ENCODE measurements around the gene PGP. TPM values are rescaled to one million over a fixed set of nuclear protein-coding genes. Genes with fewer than 3 reads are reported as not detected.

Gene PGP
- total RNA-seq, 4 donors from 2014 or later: 2.6 to 14.4 (median 10.4) TPM

DNA sequence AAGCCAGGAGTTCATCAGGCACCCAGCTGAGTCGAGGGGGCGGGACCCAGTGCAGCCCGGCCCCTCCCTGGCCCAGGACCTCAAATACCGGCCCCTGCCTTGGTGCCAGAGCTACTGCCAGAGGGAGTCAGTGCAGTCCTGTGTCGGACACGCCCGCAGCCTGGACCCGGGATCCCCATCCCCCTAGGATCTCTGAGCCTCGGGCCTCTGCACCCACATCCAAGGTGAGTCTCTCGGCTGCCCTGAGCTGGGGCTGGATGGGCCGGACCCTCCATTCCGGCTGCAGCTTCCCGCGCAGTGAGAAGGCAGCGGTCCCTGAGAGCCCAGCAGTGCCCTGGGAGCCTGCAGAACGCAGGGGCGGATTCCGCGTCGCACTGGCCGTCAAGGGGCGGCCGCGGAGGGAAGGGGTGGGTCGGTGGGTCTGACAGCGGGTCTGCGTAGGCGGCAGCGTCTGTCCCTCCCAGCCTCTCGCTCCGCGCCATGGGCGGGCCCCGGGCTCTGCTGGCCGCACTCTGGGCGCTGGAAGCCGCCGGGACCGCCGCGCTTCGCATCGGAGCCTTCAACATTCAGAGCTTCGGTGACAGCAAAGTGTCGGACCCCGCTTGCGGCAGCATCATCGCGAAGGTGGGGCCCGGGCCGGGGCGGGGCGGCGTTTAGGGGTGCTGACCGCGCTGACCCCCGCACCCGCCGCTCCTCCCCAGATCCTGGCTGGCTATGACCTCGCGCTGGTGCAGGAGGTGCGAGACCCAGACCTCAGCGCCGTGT is 21.9 kb upstream of the PGP start, which contains the start of gene DNASE1L2:
Gene DNASE1L2, plus strand, starts transcription at position 108 of the 765 bp plus-strand sequence. Its CDS starts 373 bp downstream, at position 481.
- no peak for DNase-seq
- Histone ChIP-seq H3K27ac (no peak within 1 kb of the TSS), H3K4me1 (peaks cover 0 to 12% of the 10 kb centered on the region in 2 donors), H3K36me3 (no peaks in the 10 kb centered on the region), H3K27me3 (peaks cover 5 to 7% of the 10 kb centered on the region in 2 donors), H3K9me3 (no peaks in the 10 kb centered on the region), H3K4me3 (no peak within 1 kb of the TSS)
- intact Hi-C loops (cut with DNase I; ENCODE audit: low total_unique reads): no loop called here
- TF ChIP-seq, protein P1, sequence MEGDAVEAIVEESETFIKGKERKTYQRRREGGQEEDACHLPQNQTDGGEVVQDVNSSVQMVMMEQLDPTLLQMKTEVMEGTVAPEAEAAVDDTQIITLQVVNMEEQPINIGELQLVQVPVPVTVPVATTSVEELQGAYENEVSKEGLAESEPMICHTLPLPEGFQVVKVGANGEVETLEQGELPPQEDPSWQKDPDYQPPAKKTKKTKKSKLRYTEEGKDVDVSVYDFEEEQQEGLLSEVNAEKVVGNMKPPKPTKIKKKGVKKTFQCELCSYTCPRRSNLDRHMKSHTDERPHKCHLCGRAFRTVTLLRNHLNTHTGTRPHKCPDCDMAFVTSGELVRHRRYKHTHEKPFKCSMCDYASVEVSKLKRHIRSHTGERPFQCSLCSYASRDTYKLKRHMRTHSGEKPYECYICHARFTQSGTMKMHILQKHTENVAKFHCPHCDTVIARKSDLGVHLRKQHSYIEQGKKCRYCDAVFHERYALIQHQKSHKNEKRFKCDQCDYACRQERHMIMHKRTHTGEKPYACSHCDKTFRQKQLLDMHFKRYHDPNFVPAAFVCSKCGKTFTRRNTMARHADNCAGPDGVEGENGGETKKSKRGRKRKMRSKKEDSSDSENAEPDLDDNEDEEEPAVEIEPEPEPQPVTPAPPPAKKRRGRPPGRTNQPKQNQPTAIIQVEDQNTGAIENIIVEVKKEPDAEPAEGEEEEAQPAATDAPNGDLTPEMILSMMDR (IDR thresholded peaks at IDR 0.05): no peak
- TF ChIP-seq POLR2A (IDR thresholded peaks at IDR 0.05): no peak

DNA sequence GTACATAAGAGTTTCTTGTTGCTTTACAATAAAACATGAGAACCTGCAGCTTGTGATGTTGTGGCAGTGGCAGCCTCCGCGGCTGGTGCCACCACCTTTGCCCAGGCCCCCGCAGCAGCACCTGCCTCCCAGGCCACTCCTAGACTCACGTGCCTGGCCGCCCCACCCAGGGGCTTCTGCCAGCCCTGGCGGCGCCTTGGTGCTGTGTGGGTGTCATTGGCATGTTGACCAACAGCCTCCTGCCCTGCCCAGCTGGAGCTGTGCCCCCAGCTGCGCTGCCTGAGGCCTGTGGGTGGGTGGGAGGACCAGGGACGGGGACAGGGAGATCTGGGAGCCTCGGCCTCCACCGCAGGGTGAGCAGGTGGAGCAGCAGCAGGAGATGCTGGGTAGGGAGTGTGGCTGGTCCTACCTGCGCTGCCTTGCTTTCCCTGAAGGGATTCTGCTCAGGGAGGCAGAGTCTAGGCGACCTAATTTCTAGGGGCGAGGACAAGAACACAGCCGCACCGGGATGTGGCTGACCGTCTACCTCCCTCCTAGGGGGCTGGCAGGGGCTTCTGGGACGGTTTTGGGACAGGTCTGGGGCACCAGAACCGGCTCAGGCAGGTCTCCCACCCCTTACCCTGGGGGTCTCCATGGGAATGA is 21.2 kb upstream of the PGP start:
- intact Hi-C loops (cut with DNase I; ENCODE audit: low total_unique reads): no loop called here
- H3K27ac ChIP-seq: no peak overlapping the region
- peaks cover 5 to 7% of the 10 kb centered on the region in 2 donors for H3K27me3 ChIP-seq
- H3K36me3 ChIP-seq: no peaks in the 10 kb centered on the region
- H3K4me3 ChIP-seq: no peak overlapping the region
- TF ChIP-seq POLR2A (IDR thresholded peaks at IDR 0.05): no peak
- TF ChIP-seq, protein P1 (IDR thresholded peaks at IDR 0.05): no peak
- DNase-seq: no peak
- H3K4me1 ChIP-seq: peaks cover 0 to 12% of the 10 kb centered on the region in 2 donors
- H3K9me3 ChIP-seq: no peaks in the 10 kb centered on the region

DNA sequence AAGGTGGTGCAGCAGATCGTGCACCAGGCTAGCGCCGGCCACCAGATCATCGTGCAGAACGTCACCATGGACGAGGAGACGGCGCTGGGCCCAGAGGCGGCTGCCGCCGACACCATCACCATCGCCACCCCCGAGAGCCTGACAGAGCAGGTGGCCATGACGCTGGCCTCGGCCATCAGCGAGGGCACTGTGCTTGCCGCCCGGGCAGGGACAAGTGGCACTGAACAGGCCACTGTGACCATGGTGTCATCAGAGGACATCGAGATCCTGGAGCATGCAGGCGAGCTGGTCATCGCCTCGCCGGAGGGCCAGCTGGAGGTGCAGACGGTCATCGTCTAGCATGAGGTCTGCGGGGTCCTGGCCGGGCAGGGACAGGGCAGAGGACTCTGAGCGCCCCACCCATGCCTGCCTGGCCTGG is 20.6 kb upstream of the PGP start:
- Histone ChIP-seq H3K4me3 (no peak overlapping the region), H3K9me3 (no peaks in the 10 kb centered on the region), H3K4me1 (peaks cover 0 to 12% of the 10 kb centered on the region in 2 donors), H3K36me3 (no peaks in the 10 kb centered on the region), H3K27me3 (peaks cover 5 to 7% of the 10 kb centered on the region in 2 donors), H3K27ac (no peak overlapping the region)
- TF ChIP-seq, protein P1 (IDR thresholded peaks at IDR 0.05): no peak
- no peak for TF ChIP-seq POLR2A (IDR thresholded peaks at IDR 0.05)
- intact Hi-C loops (cut with DNase I; ENCODE audit: low total_unique reads): no loop called here
- no peak for DNase-seq

DNA sequence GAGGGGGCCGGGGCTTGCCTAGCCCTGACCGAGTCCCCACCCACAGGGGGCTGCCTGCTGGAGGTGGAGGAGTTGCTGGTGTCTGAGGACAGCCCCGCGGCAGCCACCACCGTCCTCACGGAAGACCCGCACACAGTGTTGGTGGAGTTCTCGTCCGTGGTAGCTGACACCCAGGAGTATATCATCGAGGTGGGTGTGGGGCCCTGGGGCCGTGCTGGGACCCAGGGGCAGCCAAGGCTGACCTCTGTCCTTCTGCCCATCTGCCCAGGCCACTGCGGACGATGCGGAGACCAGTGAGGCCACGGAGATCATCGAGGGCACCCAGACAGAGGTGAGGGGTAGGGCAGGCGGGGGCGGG is 20.2 kb upstream of the PGP start:
- H3K4me3 ChIP-seq: no peak overlapping the region
- no peak for DNase-seq
- TF ChIP-seq POLR2A (IDR thresholded peaks at IDR 0.05): no peak
- TF ChIP-seq, protein P1 (IDR thresholded peaks at IDR 0.05): no peak
- intact Hi-C loops (cut with DNase I; ENCODE audit: low total_unique reads): no loop called here
- H3K4me1 ChIP-seq: peaks cover 0 to 12% of the 10 kb centered on the region in 2 donors
- no peaks in the 10 kb centered on the region for H3K36me3 ChIP-seq
- peaks cover 5 to 7% of the 10 kb centered on the region in 2 donors for H3K27me3 ChIP-seq
- H3K27ac ChIP-seq: no peak overlapping the region
- no peaks in the 10 kb centered on the region for H3K9me3 ChIP-seq

All from uterus (tissue), 4 donors.